ENCODE results near the gene GNAI3.

GRCh38 chr1:109624201-109625010 lies 76.0 kb downstream of the GNAI3 start:
- TF ChIP-seq TEAD4 (IDR thresholded peaks at IDR 0.05) = no peak
- no peak for TF ChIP-seq RAD21 (IDR thresholded peaks at IDR 0.05; ENCODE audit: low read depth)
- TF ChIP-seq MAX (IDR thresholded peaks at IDR 0.05) = no peak
- TF ChIP-seq EGR1 (IDR thresholded peaks at IDR 0.05) = no peak
- no peak for TF ChIP-seq NFIC (IDR thresholded peaks at IDR 0.05)
- no peak for TF ChIP-seq TCF12 (IDR thresholded peaks at IDR 0.05; ENCODE audit: low read depth)
- TF ChIP-seq CEBPB (IDR thresholded peaks at IDR 0.05) = no peak
- no peak for TF ChIP-seq CREB1 (IDR thresholded peaks at IDR 0.05; ENCODE audit: low read depth)

Data from Ishikawa (cell line).